ENCODE results near the gene UGT8.

GRCh38 chr4:114582621-114583020 is 16.0 kb upstream of the UGT8 start:
- TF ChIP-seq CTCF (IDR thresholded peaks at IDR 0.05) (no peak), POLR2A (IDR thresholded peaks at IDR 0.05) (no peak)

Measured in testis (tissue), 2 donors.